Stomach smooth muscle (tissue), 2 donors: Measurements from ENCODE around the gene SARDH.

ENCODE experiments used
- H3K27ac ChIP-seq: one replicate; pipeline ENCODE4 v1.7.0; 2013; ENCODE audit warnings: mild to moderate bottlenecking, low read length, inconsistent platforms
- H3K27me3 ChIP-seq, 2 donors: one replicate each; pipeline ENCODE4 v1.7.0; 2013; ENCODE audit warnings: low read length in 2 of 2; ENCODE audit not compliant: insufficient read depth in 2 of 2, control insufficient read depth in 1 of 2
- H3K36me3 ChIP-seq, 2 donors: one replicate each; pipeline ENCODE4 v1.7.0; 2013; ENCODE audit warnings: low read length in 2 of 2; ENCODE audit not compliant: control insufficient read depth in 2 of 2, insufficient read depth in 2 of 2
- H3K4me1 ChIP-seq: one replicate; pipeline ENCODE4 v1.7.0; 2013; ENCODE audit warnings: low read length; ENCODE audit not compliant: control insufficient read depth, insufficient read depth
- H3K4me3 ChIP-seq, 2 donors: one replicate each; pipeline ENCODE4 v1.7.0; 2013; ENCODE audit warnings: low read length in 2 of 2
- H3K9ac ChIP-seq, 2 donors: one replicate each; pipeline ENCODE4 v1.7.0; 2013; ENCODE audit warnings: low read length in 2 of 2, mild to moderate bottlenecking in 1 of 2
- H3K9me3 ChIP-seq, 2 donors: one replicate each; pipeline ENCODE4 v1.7.0; 2013; ENCODE audit warnings: low read length in 2 of 2; ENCODE audit not compliant: control insufficient read depth in 2 of 2
- donor health status: healthy.
- donor health status: Pancreatic carcinoma.

SARDH gene

GRCh38 chr9:133717113-133718031 is 20.8 kb downstream of the SARDH start:
- H3K36me3 ChIP-seq, result no peaks in the 10 kb centered on the region
- H3K4me3 ChIP-seq, result no peak overlapping the region
- no peak overlapping the region for H3K9ac ChIP-seq
- H3K4me1 ChIP-seq, result no peaks in the 10 kb centered on the region
- no peak overlapping the region for H3K27ac ChIP-seq
- H3K9me3 ChIP-seq, result no peaks in the 10 kb centered on the region
- peaks cover 0 to 6% of the 10 kb centered on the region in 2 donors for H3K27me3 ChIP-seq

- Histone ChIP-seq H3K36me3 (no peaks in the 10 kb centered on the region), H3K4me3 (no peak overlapping the region), H3K27ac (no peak overlapping the region), H3K27me3 (peaks cover 0 to 6% of the 10 kb centered on the region in 2 donors), H3K4me1 (no peaks in the 10 kb centered on the region), H3K9me3 (no peaks in the 10 kb centered on the region), H3K9ac (no peak overlapping the region)
These were observed 21.5 kb downstream of the SARDH start for GRCh38 chr9:133716564-133717112.

- H3K27ac ChIP-seq, result no peak overlapping the region
- H3K9ac ChIP-seq, result no peak overlapping the region
- no peaks in the 10 kb centered on the region for H3K4me1 ChIP-seq
- H3K9me3 ChIP-seq, result no peaks in the 10 kb centered on the region
- H3K4me3 ChIP-seq, result no peak overlapping the region
- no peaks in the 10 kb centered on the region for H3K36me3 ChIP-seq
- peaks cover 0 to 4% of the 10 kb centered on the region in 2 donors for H3K27me3 ChIP-seq
These were observed 22.1 kb downstream of the SARDH start for GRCh38 chr9:133715866-133716563.

- Histone ChIP-seq H3K27me3 (peaks cover 0 to 4% of the 10 kb centered on the region in 2 donors), H3K36me3 (no peaks in the 10 kb centered on the region), H3K4me3 (no peak overlapping the region), H3K9ac (no peak overlapping the region), H3K27ac (no peak overlapping the region), H3K9me3 (no peaks in the 10 kb centered on the region), H3K4me1 (no peaks in the 10 kb centered on the region)
These were observed 22.8 kb downstream of the SARDH start for GRCh38 chr9:133715295-133715865.

GRCh38 chr9:133714606-133715294 is 23.4 kb downstream of the SARDH start:
- H3K9me3 ChIP-seq, result no peaks in the 10 kb centered on the region
- H3K27ac ChIP-seq, result no peak overlapping the region
- H3K4me1 ChIP-seq, result no peaks in the 10 kb centered on the region
- no peak overlapping the region for H3K9ac ChIP-seq
- H3K4me3 ChIP-seq, result no peak overlapping the region
- peaks cover 0 to 4% of the 10 kb centered on the region in 2 donors for H3K27me3 ChIP-seq
- no peaks in the 10 kb centered on the region for H3K36me3 ChIP-seq

- Histone ChIP-seq H3K9ac (no peak overlapping the region), H3K27me3 (peaks cover 0 to 4% of the 10 kb centered on the region in 2 donors), H3K9me3 (no peaks in the 10 kb centered on the region), H3K36me3 (no peaks in the 10 kb centered on the region), H3K4me3 (no peak overlapping the region), H3K27ac (no peak overlapping the region), H3K4me1 (no peaks in the 10 kb centered on the region)
These were observed 24.1 kb downstream of the SARDH start for GRCh38 chr9:133713960-133714495.

- no peak overlapping the region for H3K4me3 ChIP-seq
- H3K27ac ChIP-seq, result no peak overlapping the region
- H3K27me3 ChIP-seq, result peaks cover 0 to 4% of the 10 kb centered on the region in 2 donors
- H3K9me3 ChIP-seq, result no peaks in the 10 kb centered on the region
- H3K4me1 ChIP-seq, result no peaks in the 10 kb centered on the region
- H3K9ac ChIP-seq, result no peak overlapping the region
- no peaks in the 10 kb centered on the region for H3K36me3 ChIP-seq
These were observed 24.8 kb downstream of the SARDH start for GRCh38 chr9:133713150-133713959.

GRCh38 chr9:133712221-133713100 is 25.7 kb downstream of the SARDH start:
- Histone ChIP-seq H3K27me3 (peaks cover 0 to 2% of the 10 kb centered on the region in 2 donors), H3K27ac (no peak overlapping the region), H3K9ac (no peak overlapping the region), H3K36me3 (no peaks in the 10 kb centered on the region), H3K4me1 (peaks cover under 1% of the 10 kb centered on the region), H3K4me3 (no peak overlapping the region), H3K9me3 (no peaks in the 10 kb centered on the region)
